SK-N-SH (cell line): ENCODE data around the gene UCK2. TPM values are rescaled to one million over a fixed set of nuclear protein-coding genes. Genes with fewer than 3 reads are reported as not detected.

ENCODE experiments used
- CTCF ChIA-PET: fragments of 300-600, 350-600 bp; formaldehyde crosslinking; extraction: SDS; loops from one replicate; lab custom pipeline; 2021; lab: Yijun Ruan, JAX
- POLR2A ChIA-PET: fragments of 350-600 bp; sonication (Branson Sonifier 250); formaldehyde crosslinking; extraction: SDS; loops from one replicate; lab custom pipeline; 2020; ENCODE audit warnings: antibody characterized with exemption, inconsistent platforms; lab: Yijun Ruan, JAX
- DNase-seq: peaks from one replicate; pipeline ENCODE4 v3.0.0; 2012
- H2AFZ ChIP-seq: fragments of 200-600 bp; sonication (generic); 2 replicates; pipeline ENCODE4 v1.8.1; 2016; ENCODE audit warnings: antibody characterized with exemption, mild to moderate bottlenecking, low read depth
- H3F3A ChIP-seq: fragments of 200-600 bp; sonication (generic); replicated peaks from 2 replicates; pipeline ENCODE3; 2016; ENCODE audit warnings: antibody characterized with exemption, mild to moderate bottlenecking; ENCODE audit not compliant: insufficient read depth
- H3K27ac ChIP-seq, 2 experiments: fragments of 200-500 bp in 1 of 2; fragments of 200-600 bp in 1 of 2; sonication (Bioruptor generic) in 1 of 2; sonication (generic), shearing (Covaris generic) in 1 of 2; 2 replicates each; pipeline versions ENCODE4 v1.5.1 to v1.6.1; 2014 to 2016; ENCODE audit warnings: low read depth in 2 of 2, inconsistent platforms in 1 of 2, low read length in 1 of 2, mild to moderate bottlenecking in 1 of 2, mixed read lengths in 1 of 2
- H3K27me3 ChIP-seq: fragments of 200-600 bp; sonication (generic), shearing (Covaris generic); 2 replicates; pipeline ENCODE4 v1.6.1; 2016; ENCODE audit warnings: mixed run types; ENCODE audit not compliant: insufficient read depth
- H3K36me3 ChIP-seq, 2 experiments: fragments of 200-500 bp in 1 of 2; fragments of 200-600 bp in 1 of 2; sonication (Bioruptor generic) in 1 of 2; sonication (generic) in 1 of 2; replicated peaks in 1 of 2; 2 replicates each; pipeline versions ENCODE3 to v1.5.1; 2014 to 2016; ENCODE audit warnings: low read length in 1 of 2, mild to moderate bottlenecking in 1 of 2; ENCODE audit not compliant: insufficient read depth in 2 of 2, control insufficient read depth in 1 of 2
- H3K4me1 ChIP-seq, 2 experiments: fragments of 200-500 bp in 1 of 2; fragments of 200-600 bp in 1 of 2; sonication (Bioruptor generic) in 1 of 2; sonication (generic), shearing (Covaris generic) in 1 of 2; 2 replicates each; pipeline versions ENCODE4 v1.5.1 to v1.6.1; 2014 to 2016; ENCODE audit warnings: low read depth in 1 of 2, low read length in 1 of 2, mixed run types in 1 of 2; ENCODE audit not compliant: insufficient read depth in 2 of 2, control insufficient read depth in 1 of 2
- H3K4me2 ChIP-seq: fragments of 200-600 bp; sonication (generic), shearing (Covaris generic); 2 replicates; pipeline ENCODE4 v1.6.1; 2017; ENCODE audit warnings: mixed run types
- H3K4me3 ChIP-seq, 2 experiments: fragments of 200-500 bp in 1 of 2; fragments of 200-600 bp in 1 of 2; sonication (Bioruptor generic) in 1 of 2; sonication (generic), shearing (Covaris generic) in 1 of 2; 2 replicates each; pipeline versions ENCODE4 v1.5.1 to v1.8.1; 2014 to 2016; ENCODE audit warnings: low read depth in 2 of 2, inconsistent platforms in 1 of 2, low read length in 1 of 2, mild to moderate bottlenecking in 1 of 2, mixed read lengths in 1 of 2, moderate library complexity in 1 of 2
- H3K79me2 ChIP-seq: fragments of 200-600 bp; sonication (generic); 2 replicates; pipeline ENCODE4 v1.8.1; 2017; ENCODE audit warnings: mild to moderate bottlenecking; ENCODE audit not compliant: insufficient read depth
- H3K9ac ChIP-seq: fragments of 200-600 bp; sonication (generic); 2 replicates; pipeline ENCODE4 v1.6.1; 2017; ENCODE audit warnings: mixed run types
- H3K9me2 ChIP-seq: fragments of 200-600 bp; sonication (generic); 2 replicates; pipeline ENCODE4 v1.6.1; 2017; ENCODE audit warnings: mixed run types
- H3K9me3 ChIP-seq: fragments of 200-600 bp; sonication (generic); 2 replicates; pipeline ENCODE4 v1.6.1; 2017; ENCODE audit warnings: mixed run types, mild to moderate bottlenecking, moderate library complexity
- H4K20me1 ChIP-seq: fragments of 200-600 bp; sonication (generic); 2 replicates; pipeline ENCODE4 v1.6.1; 2017; ENCODE audit warnings: mild to moderate bottlenecking, mixed run types; ENCODE audit not compliant: insufficient read depth
- JUND ChIP-seq: IDR thresholded peaks from 2 replicates; pipeline ENCODE4 v1.4.0; 2012
- MAX ChIP-seq: IDR thresholded peaks from 2 replicates; pipeline ENCODE4 v1.4.0; 2012; ENCODE audit warnings: low read depth
- PBX3 ChIP-seq: IDR thresholded peaks from 2 replicates; pipeline ENCODE4; 2012
- RAD21 ChIP-seq: IDR thresholded peaks from 2 replicates; pipeline ENCODE4 v1.6.1; 2012; ENCODE audit warnings: mild to moderate bottlenecking, low read length
- REST ChIP-seq: IDR thresholded peaks from 2 replicates; pipeline ENCODE4 v1.6.1; 2012; ENCODE audit warnings: mild to moderate bottlenecking, low read depth, low read length, moderate library complexity
- RXRA ChIP-seq: IDR thresholded peaks from 2 replicates; pipeline ENCODE4 v1.4.0; 2012; ENCODE audit warnings: low read depth, mild to moderate bottlenecking, borderline replicate concordance
- TCF12 ChIP-seq: IDR thresholded peaks from 2 replicates; pipeline ENCODE4 v1.4.0; 2012
- USF1 ChIP-seq: IDR thresholded peaks from 2 replicates; pipeline ENCODE4 v1.4.0; 2012; ENCODE audit warnings: low read depth, borderline replicate concordance
- USF2 ChIP-seq: fragments of 150-350 bp; IDR thresholded peaks from 2 replicates; pipeline ENCODE4 v1.6.1; 2017; ENCODE audit warnings: antibody characterized with exemption, low read length, low read depth, borderline replicate concordance
- WGBS: methylation state at CpG from one replicate; pipeline ENCODE4 v1.1.6; 2017; ENCODE audit warnings: low lambda C conversion rate; 5-methylcytosine and 5-hydroxymethylcytosine counted together
- polyA plus RNA-seq, 3 experiments: library from polyadenylated mRNA; depleted of rRNA; stranded (reverse); fragments of >200 nt; gene quantifications; 2 replicates each; pipeline ENCODE4 v1.2.3, GENCODE V29; 2012

Gene UCK2
- polyA plus RNA-seq, 1 of the 3 experiments (the other 2 are of a cell fraction) = 53.7 TPM

GRCh38 chr1:165880993-165881392 is 53.6 kb downstream of the UCK2 start:
- no peaks in the 10 kb centered on the region for H3K36me3 ChIP-seq
- H3F3A ChIP-seq = no peaks in the 10 kb centered on the region
- peaks cover 75% of the 10 kb centered on the region for H3K79me2 ChIP-seq
- CTCF ChIA-PET = interaction anchor here (0.8 kb wide), 1 partner anchor 10 kb away, joined by 3 read pairs; no protein-coding TSS in a partner anchor
- no peaks in the 10 kb centered on the region for H3K9me3 ChIP-seq
- no peak for DNase-seq
- POLR2A ChIA-PET = no interaction called here
- TF ChIP-seq REST (no peak), PBX3 (no peak), USF1 (no peak), JUND (no peak), USF2 (no peak), TCF12 (no peak), MAX (no peak), RXRA (no peak), RAD21 (no peak)
- TF ChIP-seq, all 33 proteins: peak for 0
- H3K27ac ChIP-seq = no peak overlapping the region
- H4K20me1 ChIP-seq = no peaks in the 10 kb centered on the region; the same call in 1 of the 2 replicates
- H3K4me3 ChIP-seq = no peak overlapping the region
- H3K4me1 ChIP-seq = peaks cover 0 to 4% of the 10 kb centered on the region in 2 experiments; a peak in 1 of 4 replicates
- H3K4me2 ChIP-seq = no peak overlapping the region
- 94% methylated on average over 5 of the region's 5 CpGs for WGBS
- no peak overlapping the region for H3K9ac ChIP-seq
- H2AFZ ChIP-seq = no peak overlapping the region
- H3K9me2 ChIP-seq = no peaks in the 10 kb centered on the region
- H3K27me3 ChIP-seq = no peaks in the 10 kb centered on the region
